Loucy (cell line): ENCODE measurements around the gene UGT2A3.

Source experiments
- H2AFZ ChIP-seq: fragments of 200-600 bp; sonication (generic); 2 replicates; pipeline ENCODE4 v1.6.0; 2016; ENCODE audit warnings: antibody characterized with exemption, mild to moderate bottlenecking, low read length, moderate library complexity
- H3F3A ChIP-seq: fragments of 200-600 bp; 2 replicates; pipeline ENCODE4 v1.6.0; 2016; ENCODE audit warnings: antibody characterized with exemption, low read depth, mild to moderate bottlenecking
- H3K27me3 ChIP-seq: fragments of 200-600 bp; sonication (generic); 2 replicates; pipeline ENCODE4 v1.6.1; 2014; ENCODE audit warnings: low read length, mild to moderate bottlenecking; ENCODE audit not compliant: insufficient read depth, poor library complexity, severe bottlenecking
- H3K36me3 ChIP-seq: fragments of 200-600 bp; sonication (generic); 2 replicates; pipeline ENCODE4 v1.6.1; 2016; ENCODE audit warnings: low read length; ENCODE audit not compliant: insufficient read depth
- H3K4me1 ChIP-seq: fragments of 200-600 bp; sonication (generic); 2 replicates; pipeline ENCODE4 v1.5.1; 2014; ENCODE audit warnings: low read length, mild to moderate bottlenecking; ENCODE audit not compliant: insufficient read depth, poor library complexity, severe bottlenecking
- H3K4me2 ChIP-seq: fragments of 200-600 bp; sonication (generic); 2 replicates; pipeline ENCODE4 v1.6.0; 2014; ENCODE audit warnings: antibody characterized with exemption, low read length, low read depth, mild to moderate bottlenecking; ENCODE audit not compliant: poor library complexity, severe bottlenecking
- H3K4me3 ChIP-seq: fragments of 200-600 bp; sonication (generic); 2 replicates; pipeline ENCODE4 v1.5.1; 2014; ENCODE audit warnings: low read length, mild to moderate bottlenecking, mixed read lengths; ENCODE audit not compliant: poor library complexity, severe bottlenecking
- H3K79me2 ChIP-seq: fragments of 200-600 bp; sonication (generic); 2 replicates; pipeline ENCODE4 v1.6.1; 2014; ENCODE audit warnings: low read length; ENCODE audit not compliant: insufficient read depth
- H3K9ac ChIP-seq: fragments of 200-600 bp; sonication (generic); 2 replicates; pipeline ENCODE4 v1.6.0; 2014; ENCODE audit warnings: mild to moderate bottlenecking, low read depth, low read length, moderate library complexity; ENCODE audit not compliant: poor library complexity, severe bottlenecking
- H3K9me2 ChIP-seq: fragments of 200-600 bp; sonication (generic); replicated peaks from 2 replicates; pipeline ENCODE4 v1.6.1; 2016; ENCODE audit warnings: low read depth, low read length, mixed read lengths
- H3K9me3 ChIP-seq: fragments of 200-600 bp; sonication (generic); 2 replicates; pipeline ENCODE4 v1.6.1; 2014; ENCODE audit warnings: mild to moderate bottlenecking, antibody characterized with exemption, low read length, low read depth; ENCODE audit not compliant: insufficient read depth
- H4K20me1 ChIP-seq: fragments of 200-600 bp; sonication (generic); 2 replicates; pipeline ENCODE4 v1.6.0; 2014; ENCODE audit warnings: antibody characterized with exemption, low read length, mild to moderate bottlenecking; ENCODE audit not compliant: insufficient read depth, poor library complexity, severe bottlenecking
- EZH2phosphoT487 ChIP-seq: fragments of 200-600 bp; IDR thresholded peaks from 2 replicates; pipeline ENCODE4 v1.6.1; 2018; ENCODE audit warnings: antibody characterized with exemption, mild to moderate bottlenecking, moderate library complexity, borderline replicate concordance
- TF ChIP-seq, protein P1 (sequence below): fragments of 200-600 bp; sonication (generic); conservative IDR thresholded peaks from 2 replicates; pipeline ENCODE4 v1.5.1; 2014; ENCODE audit warnings: mild to moderate bottlenecking, antibody characterized with exemption, low read length

The UGT2A3 gene

GRCh38 chr4:68987007-68987406 is 35.4 kb upstream of the UGT2A3 start:
- Histone ChIP-seq H3K4me1 (no peaks in the 10 kb centered on the region), H3K9ac (no peak overlapping the region), H4K20me1 (no peaks in the 10 kb centered on the region), H3K4me2 (no peak overlapping the region), H2AFZ (no peak overlapping the region), H3K36me3 (no peaks in the 10 kb centered on the region), H3K79me2 (no peaks in the 10 kb centered on the region), H3K9me3 (no peaks in the 10 kb centered on the region), H3K9me2 (no peaks in the 10 kb centered on the region), H3F3A (no peaks in the 10 kb centered on the region), H3K27me3 (no peaks in the 10 kb centered on the region), H3K4me3 (no peak overlapping the region)
- TF ChIP-seq, protein P1, sequence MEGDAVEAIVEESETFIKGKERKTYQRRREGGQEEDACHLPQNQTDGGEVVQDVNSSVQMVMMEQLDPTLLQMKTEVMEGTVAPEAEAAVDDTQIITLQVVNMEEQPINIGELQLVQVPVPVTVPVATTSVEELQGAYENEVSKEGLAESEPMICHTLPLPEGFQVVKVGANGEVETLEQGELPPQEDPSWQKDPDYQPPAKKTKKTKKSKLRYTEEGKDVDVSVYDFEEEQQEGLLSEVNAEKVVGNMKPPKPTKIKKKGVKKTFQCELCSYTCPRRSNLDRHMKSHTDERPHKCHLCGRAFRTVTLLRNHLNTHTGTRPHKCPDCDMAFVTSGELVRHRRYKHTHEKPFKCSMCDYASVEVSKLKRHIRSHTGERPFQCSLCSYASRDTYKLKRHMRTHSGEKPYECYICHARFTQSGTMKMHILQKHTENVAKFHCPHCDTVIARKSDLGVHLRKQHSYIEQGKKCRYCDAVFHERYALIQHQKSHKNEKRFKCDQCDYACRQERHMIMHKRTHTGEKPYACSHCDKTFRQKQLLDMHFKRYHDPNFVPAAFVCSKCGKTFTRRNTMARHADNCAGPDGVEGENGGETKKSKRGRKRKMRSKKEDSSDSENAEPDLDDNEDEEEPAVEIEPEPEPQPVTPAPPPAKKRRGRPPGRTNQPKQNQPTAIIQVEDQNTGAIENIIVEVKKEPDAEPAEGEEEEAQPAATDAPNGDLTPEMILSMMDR = no peak

DNA sequence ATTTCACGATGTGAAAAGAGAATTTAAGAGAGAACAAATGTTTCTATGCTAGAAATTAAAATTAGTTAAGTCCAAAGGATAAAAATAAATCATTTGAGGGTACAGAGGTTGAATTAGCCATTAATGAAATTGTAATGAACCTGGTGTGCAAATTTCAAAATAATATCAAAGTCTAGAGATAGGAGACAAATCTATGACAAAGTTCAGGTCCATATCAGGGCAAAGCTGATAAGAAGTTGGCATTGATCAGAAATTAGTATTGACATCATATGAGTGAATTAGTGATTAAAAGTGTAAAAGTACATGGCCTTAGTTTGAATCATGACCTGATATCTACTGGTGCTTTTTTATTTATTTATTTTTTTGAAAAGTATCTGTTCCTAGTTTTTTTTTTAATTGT is 33.8 kb upstream of the UGT2A3 start:
- Histone ChIP-seq H3K4me1 (no peaks in the 10 kb centered on the region), H3K79me2 (no peaks in the 10 kb centered on the region), H3K9me2 (no peaks in the 10 kb centered on the region), H3F3A (no peaks in the 10 kb centered on the region), H2AFZ (no peak overlapping the region), H3K9ac (no peak overlapping the region), H3K36me3 (no peaks in the 10 kb centered on the region), H3K4me2 (no peak overlapping the region), H3K27me3 (no peaks in the 10 kb centered on the region), H3K4me3 (no peak overlapping the region), H3K9me3 (no peaks in the 10 kb centered on the region), H4K20me1 (no peaks in the 10 kb centered on the region)
- TF ChIP-seq, protein P1 = no peak
- TF ChIP-seq EZH2phosphoT487 = no peak

DNA sequence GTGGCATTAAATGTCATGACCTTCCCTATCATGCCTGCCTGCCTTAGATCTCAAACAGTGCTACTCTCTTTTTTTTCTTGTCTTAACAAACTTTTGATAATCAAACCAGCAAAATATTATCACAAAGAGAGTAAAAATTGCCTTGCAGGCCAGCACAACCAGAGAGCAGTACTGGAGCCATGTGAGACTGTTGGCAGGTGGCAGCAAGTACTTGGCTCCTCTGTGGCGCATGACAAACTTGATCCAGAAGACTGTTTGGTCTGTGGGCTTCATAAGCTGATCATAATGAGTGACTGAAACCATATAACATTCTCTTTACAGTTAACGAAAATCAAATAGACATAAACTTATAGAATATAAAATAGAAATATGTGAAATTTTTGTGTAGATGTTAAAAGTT is 33.3 kb upstream of the UGT2A3 start:
- H3F3A ChIP-seq = no peaks in the 10 kb centered on the region
- no peaks in the 10 kb centered on the region for H3K27me3 ChIP-seq
- no peak overlapping the region for H3K9ac ChIP-seq
- TF ChIP-seq, protein P1 = no peak
- TF ChIP-seq EZH2phosphoT487 = no peak
- H3K4me2 ChIP-seq = no peak overlapping the region
- H4K20me1 ChIP-seq = no peaks in the 10 kb centered on the region
- H3K4me3 ChIP-seq = no peak overlapping the region
- H3K79me2 ChIP-seq = no peaks in the 10 kb centered on the region
- no peaks in the 10 kb centered on the region for H3K4me1 ChIP-seq
- H2AFZ ChIP-seq = no peak overlapping the region
- no peaks in the 10 kb centered on the region for H3K9me2 ChIP-seq
- H3K36me3 ChIP-seq = no peaks in the 10 kb centered on the region
- H3K9me3 ChIP-seq = no peaks in the 10 kb centered on the region
